ENCODE results near the gene AP5Z1. TPM values are rescaled to one million over a fixed set of nuclear protein-coding genes. Genes with fewer than 3 reads are reported as not detected.

AP5Z1 gene, protein sequence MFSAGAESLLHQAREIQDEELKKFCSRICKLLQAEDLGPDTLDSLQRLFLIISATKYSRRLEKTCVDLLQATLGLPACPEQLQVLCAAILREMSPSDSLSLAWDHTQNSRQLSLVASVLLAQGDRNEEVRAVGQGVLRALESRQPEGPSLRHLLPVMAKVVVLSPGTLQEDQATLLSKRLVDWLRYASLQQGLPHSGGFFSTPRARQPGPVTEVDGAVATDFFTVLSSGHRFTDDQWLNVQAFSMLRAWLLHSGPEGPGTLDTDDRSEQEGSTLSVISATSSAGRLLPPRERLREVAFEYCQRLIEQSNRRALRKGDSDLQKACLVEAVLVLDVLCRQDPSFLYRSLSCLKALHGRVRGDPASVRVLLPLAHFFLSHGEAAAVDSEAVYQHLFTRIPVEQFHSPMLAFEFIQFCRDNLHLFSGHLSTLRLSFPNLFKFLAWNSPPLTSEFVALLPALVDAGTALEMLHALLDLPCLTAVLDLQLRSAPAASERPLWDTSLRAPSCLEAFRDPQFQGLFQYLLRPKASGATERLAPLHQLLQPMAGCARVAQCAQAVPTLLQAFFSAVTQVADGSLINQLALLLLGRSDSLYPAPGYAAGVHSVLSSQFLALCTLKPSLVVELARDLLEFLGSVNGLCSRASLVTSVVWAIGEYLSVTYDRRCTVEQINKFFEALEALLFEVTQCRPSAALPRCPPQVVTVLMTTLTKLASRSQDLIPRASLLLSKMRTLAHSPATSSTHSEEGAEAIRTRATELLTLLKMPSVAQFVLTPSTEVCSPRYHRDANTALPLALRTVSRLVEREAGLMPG
- 10 to 100 TPM; 47.3 to 55.0 TPM for total RNA-seq

DNA sequence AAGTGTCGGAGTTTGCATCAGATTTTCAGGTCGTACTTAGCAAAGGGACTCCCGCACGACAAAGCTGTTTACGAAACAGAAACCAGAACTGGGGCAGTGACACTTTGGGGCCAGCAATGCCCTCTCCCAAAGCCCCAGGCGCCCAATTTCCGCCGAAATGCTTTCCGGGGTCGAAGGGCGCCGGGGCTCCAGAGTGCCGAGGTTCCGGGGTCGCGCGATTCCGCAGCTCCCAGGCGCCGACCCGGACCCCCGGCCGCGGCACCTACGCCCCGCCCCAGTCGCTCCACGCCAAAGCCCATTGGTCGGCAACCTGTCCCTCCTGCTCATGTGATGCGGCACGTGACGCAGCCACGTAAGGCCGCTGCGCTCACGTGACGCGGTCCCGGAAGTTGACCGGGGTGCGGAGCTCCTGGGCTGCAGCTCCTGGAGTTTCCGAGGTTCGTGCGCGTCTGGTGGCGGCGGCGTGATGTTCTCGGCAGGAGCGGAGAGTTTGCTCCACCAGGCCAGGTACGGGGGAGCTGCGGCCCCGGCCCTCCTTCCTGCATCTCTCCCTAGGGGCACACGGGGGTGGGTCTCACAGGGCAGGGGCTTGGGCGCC is at the start of gene AP5Z1:
TSS of gene AP5Z1 (plus strand) at position 374 of the 598 bp plus-strand sequence. CDS start at position 467, 93 bp downstream.
- Mint-ChIP-seq H3K4me3 (peak within 1 kb of the TSS; percentile 99), H3K27ac (peak within 1 kb of the TSS; percentile 99), H3K27me3 (ENCODE audit: low read depth) (no peaks in the 10 kb centered on the region), H3K36me3 (ENCODE audit: low read depth) (peaks cover 17% of the 10 kb centered on the region), H3K4me1 (ENCODE audit: low read depth) (peaks cover 37% of the 10 kb centered on the region), H3K9me3 (ENCODE audit: insufficient read depth) (no peaks in the 10 kb centered on the region)
- peak; percentile 93 for ATAC-seq
- DNase-seq: peak; percentile 97
- POLR2A ChIA-PET: interaction anchor here (0.6 to 3.2 kb wide), 25 partner anchors 10 to 1994 kb away, joined by 3 to 33 read pairs (median 5); partner anchors contain the start of gene FOXK1
- CTCF ChIA-PET: interaction anchor here (0.7 to 2.5 kb wide), 8 partner anchors 17 to 198 kb away, joined by 3 to 10 read pairs (median 4); no protein-coding TSS in a partner anchor

DNA sequence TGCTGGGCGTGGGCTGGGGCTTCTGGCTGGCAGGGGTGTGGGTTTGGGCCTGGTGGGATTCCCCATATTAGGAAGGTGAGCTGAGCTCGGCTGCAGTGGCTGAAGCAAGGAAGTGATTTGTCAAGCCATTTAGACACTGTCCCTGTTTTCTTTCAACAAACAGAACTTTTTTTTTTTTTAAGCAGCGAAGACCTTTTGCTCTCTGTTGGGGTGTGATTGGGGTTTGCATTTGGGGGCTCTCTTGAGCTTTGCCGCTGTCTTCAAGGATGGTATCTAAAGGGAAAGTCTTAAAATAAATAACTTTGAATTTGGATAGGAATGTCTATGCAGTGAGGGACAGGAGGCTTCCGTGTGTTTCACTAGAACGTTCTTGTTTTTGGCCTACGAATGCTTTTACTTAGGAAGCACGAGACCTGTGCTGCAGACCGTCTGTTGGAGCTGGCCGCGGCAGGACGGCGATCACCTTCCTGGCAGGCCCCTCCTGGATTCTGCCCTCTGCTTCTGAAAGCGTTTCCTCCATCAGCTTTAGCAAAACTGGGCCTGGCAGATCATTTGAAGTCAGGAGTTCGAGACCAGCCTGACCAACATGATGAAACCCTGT is 49.5 kb upstream of the AP5Z1 start:
- Mint-ChIP-seq H3K27ac (peak overlapping the region; percentile 96), H3K4me1 (ENCODE audit: low read depth) (peaks cover 56% of the 10 kb centered on the region), H3K9me3 (ENCODE audit: insufficient read depth) (no peaks in the 10 kb centered on the region), H3K4me3 (peak overlapping the region; percentile 92), H3K27me3 (ENCODE audit: low read depth) (no peaks in the 10 kb centered on the region), H3K36me3 (ENCODE audit: low read depth) (peaks cover 9% of the 10 kb centered on the region)
- POLR2A ChIA-PET: interaction anchor here (0.6 to 4.0 kb wide), 5 partner anchors 15 to 50 kb away, joined by 3 to 19 read pairs (median 10); partner anchors contain the start of gene AP5Z1
- no peak for DNase-seq
- CTCF ChIA-PET: interaction anchor here (0.9 to 1.6 kb wide), 5 partner anchors 26 to 84 kb away, joined by 3 to 5 read pairs (median 3); partner anchors contain the start of gene AP5Z1
- no peak for ATAC-seq

DNA sequence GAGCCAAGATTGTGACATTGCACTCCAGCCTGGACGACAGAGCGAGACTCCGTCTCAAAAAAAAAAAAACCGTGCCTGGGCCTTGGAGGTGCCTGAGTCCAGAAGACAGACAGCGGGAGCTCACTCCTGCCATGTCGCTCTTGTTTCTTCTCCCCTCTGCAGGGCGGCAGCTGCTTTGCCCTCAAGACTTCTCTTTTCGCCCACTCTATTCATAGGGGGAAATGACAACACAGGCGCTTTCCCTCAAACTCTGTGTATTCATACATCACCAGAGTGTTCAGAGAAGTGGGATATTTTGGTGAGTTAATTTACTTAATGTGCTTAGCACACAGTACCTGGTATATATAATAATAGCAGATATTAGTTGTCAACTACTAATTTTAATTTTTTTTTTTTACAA is 48.9 kb upstream of the AP5Z1 start:
- Mint-ChIP-seq H3K4me3 (peak overlapping the region; percentile 53), H3K27me3 (ENCODE audit: low read depth) (no peaks in the 10 kb centered on the region), H3K9me3 (ENCODE audit: insufficient read depth) (no peaks in the 10 kb centered on the region), H3K4me1 (ENCODE audit: low read depth) (peaks cover 59% of the 10 kb centered on the region), H3K36me3 (ENCODE audit: low read depth) (peaks cover 12% of the 10 kb centered on the region), H3K27ac (no peak overlapping the region)
- DNase-seq: no peak
- ATAC-seq: no peak
- POLR2A ChIA-PET: interaction anchor here (4.0 kb wide), 1 partner anchor 49 kb away, joined by 19 read pairs; the partner anchor contains the start of gene AP5Z1
- CTCF ChIA-PET: interaction anchor here (1.0 to 1.1 kb wide), 2 partner anchors 28 to 85 kb away, joined by 3 to 5 read pairs; no protein-coding TSS in a partner anchor

DNA sequence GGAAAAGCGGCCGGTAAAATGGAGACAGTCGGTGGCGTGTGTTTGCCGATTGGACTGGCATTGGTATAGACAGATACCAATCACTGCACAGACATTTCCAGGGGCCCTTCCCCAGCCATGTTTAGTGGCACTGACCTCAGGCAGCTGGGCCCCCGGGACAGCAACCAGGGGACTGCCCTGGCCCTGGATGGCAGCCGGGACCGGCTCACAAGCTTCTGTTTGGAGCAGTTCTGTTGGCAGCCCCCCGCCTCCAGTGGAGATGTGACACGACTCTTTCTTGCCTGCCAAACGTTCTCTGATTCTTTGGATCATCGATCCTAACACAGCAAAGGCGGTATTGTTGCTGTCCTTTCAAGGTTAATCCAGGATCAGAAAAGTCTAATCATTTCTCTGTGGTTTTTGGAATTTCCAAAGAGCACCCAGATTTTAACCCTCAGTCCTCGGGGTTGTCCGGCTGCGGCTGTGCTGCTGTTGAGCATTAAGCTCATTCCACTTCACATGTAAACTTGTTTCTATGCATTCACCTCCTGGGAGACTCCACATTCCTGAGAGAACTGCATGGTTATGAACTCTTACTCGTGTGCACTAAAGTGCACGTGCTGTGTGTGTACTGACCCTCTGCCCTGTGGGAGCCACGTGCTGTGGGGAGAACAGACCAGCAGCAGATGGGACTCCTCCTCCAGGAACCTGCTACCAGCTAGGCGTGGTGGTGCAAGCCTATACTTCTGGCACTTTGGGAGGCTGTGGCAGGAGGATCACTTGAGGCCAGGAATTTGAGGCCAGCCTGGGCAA is 47.3 kb upstream of the AP5Z1 start:
- DNase-seq (no peak), ATAC-seq (no peak)
- Mint-ChIP-seq H3K27ac (no peak overlapping the region), H3K36me3 (ENCODE audit: low read depth) (peaks cover 25% of the 10 kb centered on the region), H3K27me3 (ENCODE audit: low read depth) (no peaks in the 10 kb centered on the region), H3K4me3 (no peak overlapping the region), H3K4me1 (ENCODE audit: low read depth) (peaks cover 63% of the 10 kb centered on the region), H3K9me3 (ENCODE audit: insufficient read depth) (no peaks in the 10 kb centered on the region)
- CTCF ChIA-PET: no interaction called here
- POLR2A ChIA-PET: no interaction called here

DNA sequence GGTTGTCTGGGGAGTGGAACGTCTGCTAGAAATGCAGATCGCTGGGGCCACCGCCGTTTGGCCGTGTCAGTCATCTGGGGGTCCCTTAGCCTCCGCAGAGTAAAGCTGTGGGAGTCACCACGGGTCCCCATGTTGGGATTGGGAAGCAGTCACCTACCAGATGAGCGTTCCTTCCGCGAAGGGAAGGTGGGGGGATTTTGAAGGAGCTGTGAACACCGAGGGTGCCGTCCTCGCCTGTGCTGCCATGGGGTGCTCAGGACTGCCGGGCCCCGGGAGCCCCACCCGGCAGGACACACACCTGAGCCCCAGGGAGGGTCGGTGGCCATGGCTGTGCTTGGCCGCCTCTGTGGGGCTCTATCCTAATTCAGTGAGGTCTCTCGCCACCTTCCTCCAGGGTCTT is 46.2 kb upstream of the AP5Z1 start:
- POLR2A ChIA-PET: no interaction called here
- no peak for DNase-seq
- ATAC-seq: no peak
- CTCF ChIA-PET: no interaction called here
- Mint-ChIP-seq H3K27ac (no peak overlapping the region), H3K27me3 (ENCODE audit: low read depth) (no peaks in the 10 kb centered on the region), H3K9me3 (ENCODE audit: insufficient read depth) (no peaks in the 10 kb centered on the region), H3K4me1 (ENCODE audit: low read depth) (peaks cover 67% of the 10 kb centered on the region), H3K36me3 (ENCODE audit: low read depth) (peaks cover 22% of the 10 kb centered on the region), H3K4me3 (no peak overlapping the region)

DNA sequence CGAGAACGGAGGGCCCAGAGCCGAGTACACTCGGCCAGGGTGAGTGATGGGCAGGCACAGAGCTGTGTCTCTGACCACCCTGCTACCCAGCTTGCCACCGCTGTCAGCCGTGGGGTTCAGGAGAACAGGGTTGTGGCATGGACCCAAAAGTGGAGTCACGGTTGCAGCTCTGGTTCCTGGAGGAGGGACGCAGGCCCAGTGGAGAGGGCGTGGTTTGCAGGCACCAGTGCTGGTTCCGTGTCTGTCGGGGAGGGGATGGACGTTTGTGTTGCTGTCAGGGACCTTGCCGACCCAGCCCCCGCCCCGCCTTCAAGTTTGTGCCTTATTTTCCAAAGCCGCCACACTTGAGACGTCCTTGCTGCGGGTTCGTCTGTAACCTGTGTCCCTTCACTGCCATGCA is 45.1 kb upstream of the AP5Z1 start:
- H3K4me3 Mint-ChIP-seq: no peak overlapping the region
- no peaks in the 10 kb centered on the region for H3K27me3 Mint-ChIP-seq (ENCODE audit: low read depth)
- peaks cover 22% of the 10 kb centered on the region for H3K36me3 Mint-ChIP-seq (ENCODE audit: low read depth)
- DNase-seq: no peak
- H3K9me3 Mint-ChIP-seq (ENCODE audit: insufficient read depth): no peaks in the 10 kb centered on the region
- POLR2A ChIA-PET: no interaction called here
- CTCF ChIA-PET: no interaction called here
- peak overlapping the region; percentile 11 for H3K27ac Mint-ChIP-seq
- H3K4me1 Mint-ChIP-seq (ENCODE audit: low read depth): peaks cover 66% of the 10 kb centered on the region
- ATAC-seq: no peak

DNA sequence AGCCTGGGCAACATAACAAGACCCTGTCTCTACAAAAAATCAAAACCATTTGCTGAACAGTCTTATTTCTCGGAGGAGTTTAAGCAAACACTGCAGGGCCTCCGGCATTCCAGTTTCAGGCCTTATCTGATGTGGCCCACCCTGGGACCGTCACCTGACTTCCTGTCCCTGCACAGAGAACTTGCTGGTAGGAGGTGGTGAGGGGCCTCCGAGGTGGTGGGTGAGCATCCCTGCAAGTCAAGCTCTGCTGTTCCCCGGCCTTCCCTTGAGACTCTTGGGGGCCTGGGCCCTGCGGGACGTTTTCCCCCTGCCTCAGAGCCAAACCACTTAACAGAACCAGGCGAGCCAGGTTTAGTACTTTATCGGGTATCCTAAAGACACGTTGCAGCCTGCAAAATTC is 44.5 kb upstream of the AP5Z1 start:
- ATAC-seq: no peak
- Mint-ChIP-seq H3K9me3 (ENCODE audit: insufficient read depth) (no peaks in the 10 kb centered on the region), H3K36me3 (ENCODE audit: low read depth) (peaks cover 22% of the 10 kb centered on the region), H3K4me1 (ENCODE audit: low read depth) (peaks cover 64% of the 10 kb centered on the region), H3K27me3 (ENCODE audit: low read depth) (no peaks in the 10 kb centered on the region), H3K4me3 (no peak overlapping the region), H3K27ac (no peak overlapping the region)
- DNase-seq: no peak
- POLR2A ChIA-PET: no interaction called here
- CTCF ChIA-PET: no interaction called here

DNA sequence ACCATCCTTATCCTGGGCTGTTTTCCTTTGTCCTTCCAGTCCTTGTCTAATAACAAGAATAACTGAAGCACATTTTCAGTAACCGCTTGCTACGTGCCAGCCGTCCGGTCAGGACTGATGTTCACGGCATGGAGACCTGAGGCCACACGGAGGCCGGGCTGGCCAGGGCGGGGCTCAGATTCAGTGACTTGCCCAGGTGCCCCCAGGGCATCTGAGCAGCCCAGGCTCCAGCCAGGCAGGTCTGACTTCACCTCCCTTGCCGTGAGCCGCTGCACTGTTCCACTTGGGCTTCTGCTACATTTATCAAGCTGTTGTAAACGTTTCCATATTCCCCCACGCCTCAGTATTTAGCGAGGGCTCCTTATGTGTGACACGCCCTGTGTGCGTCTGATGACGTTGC is 43.6 kb upstream of the AP5Z1 start:
- no peak for DNase-seq
- no peak for ATAC-seq
- Mint-ChIP-seq H3K9me3 (ENCODE audit: insufficient read depth) (no peaks in the 10 kb centered on the region), H3K4me1 (ENCODE audit: low read depth) (peaks cover 58% of the 10 kb centered on the region), H3K27me3 (ENCODE audit: low read depth) (no peaks in the 10 kb centered on the region), H3K27ac (no peak overlapping the region), H3K36me3 (ENCODE audit: low read depth) (peaks cover 22% of the 10 kb centered on the region), H3K4me3 (no peak overlapping the region)
- ChIA-PET CTCF (no interaction called here), POLR2A (no interaction called here)

DNA sequence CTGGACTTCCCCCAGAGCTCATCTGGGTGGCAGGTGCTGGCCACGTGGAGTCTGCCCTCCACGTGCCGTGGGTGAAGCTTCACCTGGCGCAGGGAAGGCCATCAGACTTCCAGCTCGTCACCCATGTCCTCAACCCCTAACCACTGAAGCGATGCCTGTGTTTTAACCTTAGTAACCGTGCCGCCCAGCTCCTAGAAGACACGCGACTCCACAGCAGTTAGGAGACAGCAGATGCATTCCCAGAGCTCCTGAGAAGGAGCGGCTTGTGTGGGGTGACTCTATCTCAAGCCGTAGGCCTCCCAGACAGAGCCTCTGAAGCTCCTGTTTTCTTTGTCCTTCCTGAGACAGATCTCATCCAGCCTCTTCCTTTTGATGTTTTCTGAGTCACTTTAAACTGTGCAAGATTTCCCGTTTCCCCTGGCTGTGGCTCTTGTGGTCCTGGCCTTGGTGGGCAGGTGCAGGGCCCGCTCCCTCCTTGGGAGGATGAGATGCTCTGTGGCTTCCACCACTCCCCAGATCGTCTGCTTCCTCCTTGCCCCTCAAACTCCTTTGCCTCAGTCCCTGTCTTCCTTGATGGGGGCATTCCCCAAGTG is 41.4 kb upstream of the AP5Z1 start:
- ChIA-PET CTCF (interaction anchor here (1.7 to 3.6 kb wide), 3 partner anchors 9 to 92 kb away, joined by 6 to 13 read pairs (median 7); no protein-coding TSS in a partner anchor), POLR2A (interaction anchor here (1.3 to 1.4 kb wide), 3 partner anchors 10 to 41 kb away, joined by 4 to 6 read pairs (median 5); partner anchors contain the start of gene AP5Z1)
- Mint-ChIP-seq H3K4me3 (peak overlapping the region; percentile 53), H3K27me3 (ENCODE audit: low read depth) (no peaks in the 10 kb centered on the region), H3K36me3 (ENCODE audit: low read depth) (peaks cover 20% of the 10 kb centered on the region), H3K27ac (peak overlapping the region; percentile 83), H3K9me3 (ENCODE audit: insufficient read depth) (no peaks in the 10 kb centered on the region), H3K4me1 (ENCODE audit: low read depth) (peaks cover 71% of the 10 kb centered on the region)
- peak; percentile 64 for DNase-seq
- ATAC-seq: peak; percentile 74

DNA sequence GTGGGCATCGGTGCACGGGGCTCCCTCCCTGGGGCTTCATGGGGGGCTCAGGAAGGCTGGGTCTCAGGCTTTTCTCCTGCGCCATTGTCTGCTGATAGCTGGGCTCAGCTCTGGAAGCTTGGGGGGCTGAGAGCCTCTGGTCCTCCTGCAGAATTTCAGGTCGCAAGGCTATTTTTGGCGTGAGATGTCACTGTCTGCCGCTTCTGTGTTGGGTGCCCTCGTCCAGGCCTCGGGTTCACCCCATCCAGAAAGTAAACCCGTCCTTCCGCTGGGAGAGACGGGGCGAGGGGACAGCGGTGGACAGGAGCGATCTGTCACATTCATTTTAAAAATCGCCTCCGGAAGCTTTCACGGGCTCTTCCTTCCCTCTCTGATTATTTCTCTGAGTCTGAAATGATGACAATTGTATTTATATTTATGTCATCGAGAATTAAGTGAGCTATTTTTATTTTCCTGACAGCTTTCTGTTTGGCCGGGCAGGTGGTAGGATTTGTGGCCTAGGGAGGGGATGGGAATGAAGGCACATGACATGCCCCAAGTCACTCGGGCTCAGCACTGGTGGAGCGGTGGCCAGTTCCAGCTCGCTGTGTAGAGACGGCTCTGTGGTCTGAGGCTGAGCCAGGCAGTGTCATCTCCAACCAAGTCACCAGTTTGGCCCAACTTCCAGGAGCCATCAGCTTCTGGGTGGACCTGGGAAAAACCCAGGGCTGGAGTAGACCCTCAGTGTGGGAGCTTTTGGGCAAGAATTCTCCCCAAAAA is 40.7 kb upstream of the AP5Z1 start:
- H3K27me3 Mint-ChIP-seq (ENCODE audit: low read depth): no peaks in the 10 kb centered on the region
- DNase-seq (no peak), ATAC-seq (no peak)
- H3K9me3 Mint-ChIP-seq (ENCODE audit: insufficient read depth): no peaks in the 10 kb centered on the region
- no peak overlapping the region for H3K4me3 Mint-ChIP-seq
- H3K4me1 Mint-ChIP-seq (ENCODE audit: low read depth): peaks cover 76% of the 10 kb centered on the region
- H3K27ac Mint-ChIP-seq: no peak overlapping the region
- peaks cover 23% of the 10 kb centered on the region for H3K36me3 Mint-ChIP-seq (ENCODE audit: low read depth)
- ChIA-PET CTCF (interaction anchor here (1.7 to 3.6 kb wide), 3 partner anchors 10 to 93 kb away, joined by 6 to 13 read pairs (median 7); no protein-coding TSS in a partner anchor), POLR2A (interaction anchor here (1.3 to 1.4 kb wide), 2 partner anchors 11 to 40 kb away, joined by 4 read pairs; partner anchors contain the start of gene AP5Z1)

All from activated CD8-positive, alpha-beta T cell treated with anti-CD3 and anti-CD28 coated beads, Interleukin-2, amount 10 ng/mL, durations not matched to agents 7 days and 5 days (primary cell).